WTC11 (cell line): ENCODE data around the gene SLC5A10.

Experiments
- CREM ChIP-seq: sonication (generic); formaldehyde crosslinking; IDR thresholded peaks from 2 replicates; pipeline ENCODE4 v1.8.1; 2022; ENCODE audit warnings: mild to moderate bottlenecking, missing genetic modification reagents, moderate library complexity
- IRF2 ChIP-seq: sonication (generic); formaldehyde crosslinking; IDR thresholded peaks from 2 replicates; pipeline ENCODE4 v1.8.0; 2022; ENCODE audit warnings: low read depth, missing genetic modification reagents, borderline replicate concordance
- NFYB ChIP-seq: sonication (generic); formaldehyde crosslinking; conservative IDR thresholded peaks from 2 replicates; pipeline ENCODE4 v1.8.0; 2022; ENCODE audit warnings: low read depth, missing genetic modification reagents
- OVOL2 ChIP-seq: fragments of 250-450 bp; sonication (Bioruptor Pico); IDR thresholded peaks from 2 replicates; pipeline ENCODE4 v1.9.0; 2021; ENCODE audit warnings: mild to moderate bottlenecking, borderline replicate concordance
- ZNF232 ChIP-seq: sonication (generic); formaldehyde crosslinking; IDR thresholded peaks from 2 replicates; pipeline ENCODE4 v1.8.0; 2022; ENCODE audit warnings: mild to moderate bottlenecking, missing genetic modification reagents
- TF ChIP-seq, protein P1 (sequence below): fragments of 200-600 bp; IDR thresholded peaks from 2 replicates; pipeline ENCODE4 v1.8.0; 2022; ENCODE audit warnings: antibody characterized with exemption
- TF ChIP-seq, protein P2 (sequence below): sonication (generic); formaldehyde crosslinking; IDR thresholded peaks from 2 replicates; pipeline ENCODE4 v1.8.0; 2022; ENCODE audit warnings: missing genetic modification reagents
- TF ChIP-seq, protein P3 (sequence below): sonication (generic); formaldehyde crosslinking; IDR thresholded peaks from 2 replicates; pipeline ENCODE4 v1.8.0; 2022; ENCODE audit warnings: mild to moderate bottlenecking, missing genetic modification reagents

DNA sequence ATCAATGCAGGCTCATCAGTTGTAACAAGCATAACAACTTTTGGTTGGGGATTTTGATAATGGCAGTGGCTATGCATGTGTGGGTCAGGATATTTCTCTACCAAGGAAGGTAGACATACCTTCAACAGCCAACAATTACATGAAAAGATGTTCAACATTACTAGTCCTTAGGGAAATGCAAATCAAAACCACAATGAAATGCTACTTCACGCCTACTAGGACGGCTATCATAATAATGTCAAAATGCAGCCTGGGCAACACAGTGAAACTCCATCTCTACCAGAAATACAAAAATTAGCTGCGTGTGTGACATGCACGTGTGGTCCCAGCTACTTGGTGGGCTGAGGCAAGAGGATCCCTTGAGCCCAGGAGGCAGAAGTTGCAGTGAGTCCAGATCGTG is 7.3 kb upstream of the SLC5A10 start:
- TF ChIP-seq ZNF232 (no peak), IRF2 (CRISPR knock-in tag) (no peak), CREM (no peak), NFYB (CRISPR knock-in tag) (no peak), OVOL2 (no peak)
- TF ChIP-seq, protein P1, sequence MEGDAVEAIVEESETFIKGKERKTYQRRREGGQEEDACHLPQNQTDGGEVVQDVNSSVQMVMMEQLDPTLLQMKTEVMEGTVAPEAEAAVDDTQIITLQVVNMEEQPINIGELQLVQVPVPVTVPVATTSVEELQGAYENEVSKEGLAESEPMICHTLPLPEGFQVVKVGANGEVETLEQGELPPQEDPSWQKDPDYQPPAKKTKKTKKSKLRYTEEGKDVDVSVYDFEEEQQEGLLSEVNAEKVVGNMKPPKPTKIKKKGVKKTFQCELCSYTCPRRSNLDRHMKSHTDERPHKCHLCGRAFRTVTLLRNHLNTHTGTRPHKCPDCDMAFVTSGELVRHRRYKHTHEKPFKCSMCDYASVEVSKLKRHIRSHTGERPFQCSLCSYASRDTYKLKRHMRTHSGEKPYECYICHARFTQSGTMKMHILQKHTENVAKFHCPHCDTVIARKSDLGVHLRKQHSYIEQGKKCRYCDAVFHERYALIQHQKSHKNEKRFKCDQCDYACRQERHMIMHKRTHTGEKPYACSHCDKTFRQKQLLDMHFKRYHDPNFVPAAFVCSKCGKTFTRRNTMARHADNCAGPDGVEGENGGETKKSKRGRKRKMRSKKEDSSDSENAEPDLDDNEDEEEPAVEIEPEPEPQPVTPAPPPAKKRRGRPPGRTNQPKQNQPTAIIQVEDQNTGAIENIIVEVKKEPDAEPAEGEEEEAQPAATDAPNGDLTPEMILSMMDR = no peak
- TF ChIP-seq, protein P2, sequence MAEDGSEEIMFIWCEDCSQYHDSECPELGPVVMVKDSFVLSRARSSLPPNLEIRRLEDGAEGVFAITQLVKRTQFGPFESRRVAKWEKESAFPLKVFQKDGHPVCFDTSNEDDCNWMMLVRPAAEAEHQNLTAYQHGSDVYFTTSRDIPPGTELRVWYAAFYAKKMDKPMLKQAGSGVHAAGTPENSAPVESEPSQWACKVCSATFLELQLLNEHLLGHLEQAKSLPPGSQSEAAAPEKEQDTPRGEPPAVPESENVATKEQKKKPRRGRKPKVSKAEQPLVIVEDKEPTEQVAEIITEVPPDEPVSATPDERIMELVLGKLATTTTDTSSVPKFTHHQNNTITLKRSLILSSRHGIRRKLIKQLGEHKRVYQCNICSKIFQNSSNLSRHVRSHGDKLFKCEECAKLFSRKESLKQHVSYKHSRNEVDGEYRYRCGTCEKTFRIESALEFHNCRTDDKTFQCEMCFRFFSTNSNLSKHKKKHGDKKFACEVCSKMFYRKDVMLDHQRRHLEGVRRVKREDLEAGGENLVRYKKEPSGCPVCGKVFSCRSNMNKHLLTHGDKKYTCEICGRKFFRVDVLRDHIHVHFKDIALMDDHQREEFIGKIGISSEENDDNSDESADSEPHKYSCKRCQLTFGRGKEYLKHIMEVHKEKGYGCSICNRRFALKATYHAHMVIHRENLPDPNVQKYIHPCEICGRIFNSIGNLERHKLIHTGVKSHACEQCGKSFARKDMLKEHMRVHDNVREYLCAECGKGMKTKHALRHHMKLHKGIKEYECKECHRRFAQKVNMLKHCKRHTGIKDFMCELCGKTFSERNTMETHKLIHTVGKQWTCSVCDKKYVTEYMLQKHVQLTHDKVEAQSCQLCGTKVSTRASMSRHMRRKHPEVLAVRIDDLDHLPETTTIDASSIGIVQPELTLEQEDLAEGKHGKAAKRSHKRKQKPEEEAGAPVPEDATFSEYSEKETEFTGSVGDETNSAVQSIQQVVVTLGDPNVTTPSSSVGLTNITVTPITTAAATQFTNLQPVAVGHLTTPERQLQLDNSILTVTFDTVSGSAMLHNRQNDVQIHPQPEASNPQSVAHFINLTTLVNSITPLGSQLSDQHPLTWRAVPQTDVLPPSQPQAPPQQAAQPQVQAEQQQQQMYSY = no peak
- TF ChIP-seq, protein P3, sequence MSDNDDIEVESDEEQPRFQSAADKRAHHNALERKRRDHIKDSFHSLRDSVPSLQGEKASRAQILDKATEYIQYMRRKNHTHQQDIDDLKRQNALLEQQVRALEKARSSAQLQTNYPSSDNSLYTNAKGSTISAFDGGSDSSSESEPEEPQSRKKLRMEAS = no peak
